ENCODE data around the gene DHX30.
"Not testable (repeated sequence)": the region's sequence is repeated elsewhere in the genome, so short reads cannot be mapped to it uniquely, and the experiment has no call there.

Gene DHX30

GRCh38 chr3:47885168-47885567, 82.2 kb downstream of the DHX30 start:
- DNase-seq = no peak

- DNase-seq = not testable (repeated sequence)
Measured at GRCh38 chr3:47887991-47888390, 85.1 kb downstream of the DHX30 start.

GRCh38 chr3:47888986-47889757, 86.2 kb downstream of the DHX30 start:
- DNase-seq = no peak

GRCh38 chr3:47890126-47890827, 87.3 kb downstream of the DHX30 start:
- no peak for DNase-seq

- DNase-seq = no peak
Measured at GRCh38 chr3:47890828-47891612, 88.1 kb downstream of the DHX30 start.

- DNase-seq = no peak
Measured at GRCh38 chr3:47891613-47892005, 88.7 kb downstream of the DHX30 start.

- DNase-seq = no peak
Measured at GRCh38 chr3:47892286-47893040, 89.5 kb downstream of the DHX30 start.

GRCh38 chr3:47895241-47895640, 92.3 kb downstream of the DHX30 start:
- no peak for DNase-seq

- DNase-seq = no peak
Measured at GRCh38 chr3:47896736-47897135, 93.8 kb downstream of the DHX30 start.

GRCh38 chr3:47897954-47898353, 95.0 kb downstream of the DHX30 start:
- DNase-seq = no peak

- DNase-seq = no peak
Measured at GRCh38 chr3:47899495-47900108, 96.7 kb downstream of the DHX30 start.

Measured in stimulated activated CD4-positive, alpha-beta T cell treated with anti-CD3 and anti-CD28 coated beads, Interleukin-2, amount 100 ng/mL, for 48 hours (primary cell).